A549 (cell line): ENCODE measurements around the gene KCNG4. TPM values are rescaled to one million over a fixed set of nuclear protein-coding genes. Genes with fewer than 3 reads are reported as not detected.

Experiments
- ATAC-seq, 2 experiments: fragments of 200-7000 bp in 1 of 2; fragments of >200 bp in 1 of 2; cut with Nextera tagmentation in 1 of 2; cut with Tn5 transposase in 1 of 2; 3 replicates each; pipeline versions ENCODE4 v1.8.0 to v1.9.1; 2018 to 2020; ENCODE audit warnings: mild to moderate bottlenecking in 1 of 2, moderate library complexity in 1 of 2
- CTCF ChIA-PET: fragments of 300-600 bp; sonication (Branson Sonifier 250); formaldehyde crosslinking; extraction: SDS; loops from one replicate; lab custom pipeline; 2021; ENCODE audit warnings: antibody characterized with exemption, inconsistent platforms; lab: Yijun Ruan, JAX
- POLR2A ChIA-PET: fragments of 350-600 bp; formaldehyde crosslinking; extraction: SDS; loops from one replicate; lab custom pipeline; 2021; ENCODE audit warnings: antibody characterized with exemption, inconsistent platforms; lab: Yijun Ruan, JAX
- DNase-seq, 2 experiments: peaks; one replicate each; pipeline versions ENCODE4 v3.0.0 to v3.0.0-alpha.2; 2011 to 2016; ENCODE audit warnings: low read depth in 1 of 2, low spot score in 1 of 2
- FAIRE-seq: peaks from 2 replicates; lab custom pipeline; 2011; peaks lifted over from hg19 to GRCh38; lab: Jason Lieb, UNC
- H3K27ac ChIP-seq, 2 experiments: fragments of >200 bp; sonication (Bioruptor Twin); formaldehyde crosslinking; 3 replicates each; pipeline ENCODE4 v1.5.1; 2016 to 2017
- H3K4me1 ChIP-seq: fragments of >200 bp; sonication (Bioruptor Twin); formaldehyde crosslinking; 3 replicates; pipeline ENCODE4 v1.6.1; 2016
- H3K4me2 ChIP-seq: fragments of >200 bp; sonication (Bioruptor Twin); formaldehyde crosslinking; 3 replicates; pipeline ENCODE4 v1.6.1; 2016
- H3K4me3 ChIP-seq: fragments of >200 bp; sonication (Bioruptor Twin); formaldehyde crosslinking; 3 replicates; pipeline ENCODE4 v1.5.1; 2016
- H3K9me3 ChIP-seq: fragments of >200 bp; sonication (Bioruptor Twin); formaldehyde crosslinking; 3 replicates; pipeline ENCODE4 v1.6.1; 2016
- BCL3 ChIP-seq: fragments of >200 bp; sonication (Bioruptor Twin); formaldehyde crosslinking; IDR thresholded peaks from 3 replicates; pipeline ENCODE4 v1.6.1; 2016
- CEBPB ChIP-seq, 2 experiments: fragments of >200 bp in 1 of 2; sonication (Bioruptor Twin) in 1 of 2; formaldehyde crosslinking in 1 of 2; IDR thresholded peaks; 2 replicates each; pipeline ENCODE4 v1.6.1; 2012 to 2016
- E2F6 ChIP-seq: IDR thresholded peaks from 2 replicates; pipeline ENCODE4 v1.6.1; 2012; ENCODE audit warnings: low read depth, borderline replicate concordance
- ELK1 ChIP-seq: fragments of 150-350 bp; IDR thresholded peaks from 2 replicates; pipeline ENCODE4 v1.6.1; 2014; ENCODE audit warnings: low read depth, mild to moderate bottlenecking, low read length
- EP300 ChIP-seq, 2 experiments: fragments of >200 bp; sonication (Bioruptor Twin); formaldehyde crosslinking; IDR thresholded peaks; 2 replicates in 1 of 2; 3 replicates in 1 of 2; pipeline ENCODE4 v1.6.1; 2016 to 2017
- FOSL2 ChIP-seq, 2 experiments: fragments of 450-650 bp in 1 of 2; fragments of >200 bp in 1 of 2; sonication (Bioruptor Twin) in 1 of 2; formaldehyde crosslinking; IDR thresholded peaks; 2 replicates each; pipeline versions ENCODE4 v1.5.0 to v1.6.1; 2016 to 2020; ENCODE audit warnings: mild to moderate bottlenecking in 1 of 2, moderate library complexity in 1 of 2
- GATA3 ChIP-seq: IDR thresholded peaks from 2 replicates; pipeline ENCODE4 v1.6.1; 2012; ENCODE audit warnings: borderline replicate concordance
- HDAC2 ChIP-seq: fragments of 200-600 bp; sonication (generic); IDR thresholded peaks from 2 replicates; pipeline ENCODE4 v1.6.1; 2016
- HES2 ChIP-seq: fragments of >200 bp; sonication (Bioruptor Twin); formaldehyde crosslinking; IDR thresholded peaks from 2 replicates; pipeline ENCODE4 v1.6.1; 2016
- HOXB13 ChIP-seq: fragments of 250-450 bp; sonication (Bioruptor Pico); IDR thresholded peaks from 2 replicates; pipeline ENCODE4 v1.5.0; 2020; ENCODE audit warnings: low read depth, mild to moderate bottlenecking, moderate library complexity
- JUNB ChIP-seq: fragments of >200 bp; sonication (Bioruptor Twin); formaldehyde crosslinking; IDR thresholded peaks from 2 replicates; pipeline ENCODE4 v1.6.1; 2016
- KDM1A ChIP-seq: fragments of 200-600 bp; sonication (generic); IDR thresholded peaks from 2 replicates; pipeline ENCODE4 v1.6.1; 2016; ENCODE audit warnings: low read depth, mild to moderate bottlenecking
- MAZ ChIP-seq: fragments of 150-350 bp; IDR thresholded peaks from 2 replicates; pipeline ENCODE4 v1.6.1; 2014; ENCODE audit warnings: antibody characterized with exemption, low read depth, low read length, borderline replicate concordance
- NFE2L2 ChIP-seq: fragments of 150-350 bp; conservative IDR thresholded peaks from 2 replicates; pipeline ENCODE4 v1.6.1; 2014; ENCODE audit warnings: low read length
- NPAS2 ChIP-seq: fragments of 250-450 bp; sonication (Bioruptor Pico); IDR thresholded peaks from 2 replicates; pipeline ENCODE4 v1.8.0; 2022; ENCODE audit warnings: mild to moderate bottlenecking, moderate library complexity, borderline replicate concordance
- NR3C1 ChIP-seq: fragments of >200 bp; sonication (Bioruptor Twin); formaldehyde crosslinking; IDR thresholded peaks from 3 replicates; pipeline ENCODE4 v1.6.1; 2017
- PHF8 ChIP-seq: fragments of 200-600 bp; sonication (generic); IDR thresholded peaks from 2 replicates; pipeline ENCODE4 v1.6.1; 2016; ENCODE audit warnings: low read depth, mild to moderate bottlenecking, antibody characterized with exemption, moderate library complexity, borderline replicate concordance
- POLR2AphosphoS2 ChIP-seq: conservative IDR thresholded peaks from 2 replicates; pipeline ENCODE4 v1.6.1; 2012; ENCODE audit warnings: low read length, improper control_type of control experiment, inconsistent platforms
- RAD21 ChIP-seq, 2 experiments: fragments of >200 bp in 1 of 2; sonication (Bioruptor Twin) in 1 of 2; formaldehyde crosslinking in 1 of 2; IDR thresholded peaks in 1 of 2; conservative IDR thresholded peaks in 1 of 2; 2 replicates in 1 of 2; 3 replicates in 1 of 2; pipeline ENCODE4 v1.6.1; 2012 to 2018; ENCODE audit warnings: inconsistent platforms in 1 of 2
- RARB ChIP-seq: fragments of 250-450 bp; sonication (Bioruptor Pico); IDR thresholded peaks from 2 replicates; pipeline ENCODE4 v1.8.0; 2021; ENCODE audit warnings: mild to moderate bottlenecking, moderate library complexity
- RCOR1 ChIP-seq: fragments of 150-350 bp; IDR thresholded peaks from 2 replicates; pipeline ENCODE4 v1.6.1; 2014; ENCODE audit warnings: antibody characterized with exemption, low read length, low read depth
- RNF2 ChIP-seq: fragments of 200-600 bp; sonication (generic); IDR thresholded peaks from 2 replicates; pipeline ENCODE4 v1.6.1; 2016; ENCODE audit warnings: low read depth, mild to moderate bottlenecking, antibody characterized with exemption, moderate library complexity, borderline replicate concordance
- SREBF2 ChIP-seq: fragments of 450-650 bp; IDR thresholded peaks from 2 replicates; pipeline ENCODE4 v1.6.1; 2014; ENCODE audit warnings: mild to moderate bottlenecking, moderate library complexity
- TFCP2L1 ChIP-seq: fragments of 250-450 bp; sonication (Bioruptor Pico); IDR thresholded peaks from 2 replicates; pipeline ENCODE4 v1.5.0; 2021; ENCODE audit warnings: mild to moderate bottlenecking
- ZC3H11A ChIP-seq: fragments of 450-650 bp; IDR thresholded peaks from 2 replicates; pipeline ENCODE4 v1.6.1; 2014; ENCODE audit warnings: antibody characterized with exemption, mild to moderate bottlenecking
- ZNF302 ChIP-seq: fragments of 250-450 bp; sonication (Bioruptor Pico); IDR thresholded peaks from 2 replicates; pipeline ENCODE4 v1.9.0; 2021; ENCODE audit warnings: inconsistent platforms, mild to moderate bottlenecking, moderate library complexity
- ZSCAN20 ChIP-seq: fragments of 250-450 bp; sonication (Bioruptor Pico); IDR thresholded peaks from 2 replicates; pipeline ENCODE4 v1.8.0; 2022; ENCODE audit warnings: mild to moderate bottlenecking, moderate library complexity
- WGBS: methylation state at CpG from one replicate; pipeline ENCODE4 v1.1.6; 2017; ENCODE audit errors: missing lambda C conversion rate; 5-methylcytosine and 5-hydroxymethylcytosine counted together
- polyA plus RNA-seq, 4 experiments: library from polyadenylated mRNA; depleted of rRNA in 3 of 4; stranded (reverse); fragments of >200 nt; fragmentation: RNase III in 1 of 4; extraction: RNeasy Plus Mini Kit Qiagen cat#74134 plus additional on column Dnase treatment in 1 of 4; gene quantifications; 2 replicates in 3 of 4; 3 replicates in 1 of 4; pipeline ENCODE4 v1.2.3, GENCODE V29; 2011 to 2017

The KCNG4 gene
- polyA plus RNA-seq, 2 of the 4 experiments (the other 2 are of a cell fraction), result not detected

- 78% methylated on average over 5 of the region's 5 CpGs for WGBS
- Histone ChIP-seq H3K27ac (peak overlapping the region in 1 of 2 experiments; percentile 2; a peak in 1 of 6 replicates), H3K4me3 (no peak overlapping the region), H3K9me3 (no peaks in the 10 kb centered on the region), H3K4me1 (peaks cover 20% of the 10 kb centered on the region), H3K4me2 (no peak overlapping the region)
- DNase-seq, result no peak
- no peak for TF ChIP-seq PHF8
- TF ChIP-seq EP300 (IDR thresholded peaks at IDR 0.05), result no peak
- TF ChIP-seq GATA3, result no peak
- no peak for TF ChIP-seq HDAC2
- no peak for TF ChIP-seq RAD21 (conservative IDR thresholded peaks at IDR 0.05 in 1 of 2, IDR thresholded peaks at IDR 0.05 in 1 of 2)
- TF ChIP-seq KDM1A, result no peak
- no peak for TF ChIP-seq ZNF302 (CRISPR knock-in tag)
- TF ChIP-seq NPAS2 (CRISPR knock-in tag), result no peak
- TF ChIP-seq CEBPB (IDR thresholded peaks at IDR 0.05), result no peak
- TF ChIP-seq RNF2, result no peak
- no peak for TF ChIP-seq ZSCAN20 (CRISPR knock-in tag)
- TF ChIP-seq POLR2AphosphoS2, result no peak
- no peak for TF ChIP-seq RARB (CRISPR knock-in tag)
- TF ChIP-seq JUNB, result no peak
- TF ChIP-seq HES2, result no peak
- TF ChIP-seq SREBF2, result no peak
- ATAC-seq, result no peak
- POLR2A ChIA-PET, result no interaction called here
- no peak for FAIRE-seq
- CTCF ChIA-PET, result interaction anchor here (0.6 to 3.8 kb wide), 7 partner anchors 11 to 374 kb away, joined by 3 to 14 read pairs (median 3); partner anchors contain the start of gene TAF1C
These were observed 7.8 kb downstream of the KCNG4 start for GRCh38 chr16:84232060-84232459.

GRCh38 chr16:84229471-84229870 lies 10.3 kb downstream of the KCNG4 start:
- TF ChIP-seq FOSL2 (IDR thresholded peaks at IDR 0.05) (no peak), FOSL2 (CRISPR knock-in tag; IDR thresholded peaks at IDR 0.05) (no peak), ZC3H11A (no peak), GATA3 (no peak), ELK1 (no peak), EP300 (IDR thresholded peaks at IDR 0.05) (no peak), MAZ (no peak), HOXB13 (no peak), RAD21 (conservative IDR thresholded peaks at IDR 0.05 in 1 of 2, IDR thresholded peaks at IDR 0.05 in 1 of 2) (no peak), TFCP2L1 (CRISPR knock-in tag) (no peak), HES2 (no peak), NR3C1 (no peak), BCL3 (no peak), NFE2L2 (no peak), E2F6 (no peak), RCOR1 (no peak)
- TF ChIP-seq, all 56 proteins: peak for 0
- Histone ChIP-seq H3K4me2 (no peak overlapping the region; the same call in 2 of the 3 replicates), H3K27ac (peak overlapping the region; percentile 83 to 92; a peak in 5 of 6 replicates), H3K9me3 (no peaks in the 10 kb centered on the region), H3K4me3 (no peak overlapping the region), H3K4me1 (peaks cover 20% of the 10 kb centered on the region)
- ChIA-PET CTCF (interaction anchor here (0.6 to 1.5 kb wide), 6 partner anchors 11 to 255 kb away, joined by 3 to 4 read pairs (median 3); no protein-coding TSS in a partner anchor), POLR2A (no interaction called here)
- DNase-seq (no peak), FAIRE-seq (no peak), ATAC-seq (no peak)
- 97% methylated on average over 8 of the region's 11 CpGs for WGBS
